ENCODE measurements around the gene DDX20.

DDX20 gene

GRCh38 chr1:111734856-111735255, 20.8 kb upstream of the DDX20 start:
- Histone ChIP-seq H3F3A (ENCODE audit: control insufficient read depth, insufficient read depth) (peaks cover 3% of the 10 kb centered on the region; the same call in 1 of the 2 replicates), H3K27ac (ENCODE audit: low read depth, low read length) (no peak overlapping the region), H3K4me2 (ENCODE audit: low read length) (no peak overlapping the region), H4K20me1 (ENCODE audit: control insufficient read depth, insufficient read depth, low read depth, low read length) (no peaks in the 10 kb centered on the region), H3K4me1 (ENCODE audit: control insufficient read depth, low read length) (peaks cover 30% of the 10 kb centered on the region), H3K9me3 (ENCODE audit: control insufficient read depth, insufficient read depth, low read length) (no peaks in the 10 kb centered on the region), H3K9me2 (replicated peaks; ENCODE audit: control insufficient read depth, low read length) (no peaks in the 10 kb centered on the region), H3K4me3 (ENCODE audit: low read length) (no peak overlapping the region), H3K36me3 (ENCODE audit: control insufficient read depth, low read length) (no peaks in the 10 kb centered on the region), H3K27me3 (ENCODE audit: control insufficient read depth, low read length) (peaks cover 5% of the 10 kb centered on the region), H3K79me2 (ENCODE audit: control insufficient read depth, low read length) (no peaks in the 10 kb centered on the region)
- TF ChIP-seq CTCF (IDR thresholded peaks at IDR 0.05; ENCODE audit: low read depth, low read length, poor library complexity, severe bottlenecking) (no peak), EZH2phosphoT487 (IDR thresholded peaks at IDR 0.05; ENCODE audit: borderline replicate concordance, low read length) (no peak)

GRCh38 chr1:111735321-111735720, 20.4 kb upstream of the DDX20 start:
- Histone ChIP-seq H3K36me3 (ENCODE audit: control insufficient read depth, low read length) (no peaks in the 10 kb centered on the region), H3K4me1 (ENCODE audit: control insufficient read depth, low read length) (peaks cover 34% of the 10 kb centered on the region), H4K20me1 (ENCODE audit: control insufficient read depth, insufficient read depth, low read depth, low read length) (no peaks in the 10 kb centered on the region), H3K27me3 (ENCODE audit: control insufficient read depth, low read length) (peaks cover 9% of the 10 kb centered on the region), H3K79me2 (ENCODE audit: control insufficient read depth, low read length) (no peaks in the 10 kb centered on the region), H3K4me2 (ENCODE audit: low read length) (no peak overlapping the region), H3K9me3 (ENCODE audit: control insufficient read depth, insufficient read depth, low read length) (no peaks in the 10 kb centered on the region), H3K9me2 (replicated peaks; ENCODE audit: control insufficient read depth, low read length) (no peaks in the 10 kb centered on the region), H3K4me3 (ENCODE audit: low read length) (no peak overlapping the region), H3K27ac (ENCODE audit: low read depth, low read length) (no peak overlapping the region), H3F3A (ENCODE audit: control insufficient read depth, insufficient read depth) (peaks cover 3% of the 10 kb centered on the region; the same call in 1 of the 2 replicates)
- TF ChIP-seq CTCF (IDR thresholded peaks at IDR 0.05; ENCODE audit: low read depth, low read length, poor library complexity, severe bottlenecking) (no peak), EZH2phosphoT487 (IDR thresholded peaks at IDR 0.05; ENCODE audit: borderline replicate concordance, low read length) (no peak)

- Histone ChIP-seq H3K9me3 (ENCODE audit: control insufficient read depth, insufficient read depth, low read length) (no peaks in the 10 kb centered on the region), H3K9me2 (replicated peaks; ENCODE audit: control insufficient read depth, low read length) (no peaks in the 10 kb centered on the region), H3K27ac (ENCODE audit: low read depth, low read length) (no peak overlapping the region), H4K20me1 (ENCODE audit: control insufficient read depth, insufficient read depth, low read depth, low read length) (no peaks in the 10 kb centered on the region), H3K4me1 (ENCODE audit: control insufficient read depth, low read length) (peaks cover 37% of the 10 kb centered on the region), H3K27me3 (ENCODE audit: control insufficient read depth, low read length) (peaks cover 13% of the 10 kb centered on the region), H3K4me2 (ENCODE audit: low read length) (no peak overlapping the region), H3K79me2 (ENCODE audit: control insufficient read depth, low read length) (no peaks in the 10 kb centered on the region), H3F3A (ENCODE audit: control insufficient read depth, insufficient read depth) (peaks cover 3% of the 10 kb centered on the region; the same call in 1 of the 2 replicates), H3K36me3 (ENCODE audit: control insufficient read depth, low read length) (no peaks in the 10 kb centered on the region), H3K4me3 (ENCODE audit: low read length) (no peak overlapping the region)
- TF ChIP-seq EZH2phosphoT487 (IDR thresholded peaks at IDR 0.05; ENCODE audit: borderline replicate concordance, low read length) (no peak), CTCF (IDR thresholded peaks at IDR 0.05; ENCODE audit: low read depth, low read length, poor library complexity, severe bottlenecking) (no peak)
Measured at GRCh38 chr1:111735858-111736544, 19.7 kb upstream of the DDX20 start.

Measured in DOHH2 (cell line).